Measurements from ENCODE around the gene MPPED1.

MPPED1 gene

GRCh38 chr22:43436868-43437267 is 25.1 kb downstream of the MPPED1 start:
- H3K27ac ChIP-seq, result no peak overlapping the region
- TF ChIP-seq ZFX (IDR thresholded peaks at IDR 0.05; ENCODE audit: borderline replicate concordance) (no peak), CTCF (IDR thresholded peaks at IDR 0.05) (no peak)

- TF ChIP-seq CTCF (IDR thresholded peaks at IDR 0.05) (no peak), ZFX (IDR thresholded peaks at IDR 0.05; ENCODE audit: borderline replicate concordance) (no peak)
- no peak overlapping the region for H3K27ac ChIP-seq
These were observed 26.2 kb downstream of the MPPED1 start for GRCh38 chr22:43437871-43438475.

- TF ChIP-seq ZFX (IDR thresholded peaks at IDR 0.05; ENCODE audit: borderline replicate concordance) (no peak), CTCF (IDR thresholded peaks at IDR 0.05) (no peak)
- H3K27ac ChIP-seq, result no peak overlapping the region
These were observed 27.0 kb downstream of the MPPED1 start for GRCh38 chr22:43438666-43439347.

GRCh38 chr22:43439368-43440103 is 27.7 kb downstream of the MPPED1 start:
- no peak overlapping the region for H3K27ac ChIP-seq
- no peak for TF ChIP-seq CTCF (IDR thresholded peaks at IDR 0.05)
- no peak for TF ChIP-seq ZFX (IDR thresholded peaks at IDR 0.05; ENCODE audit: borderline replicate concordance)

GRCh38 chr22:43440104-43440387 is 28.2 kb downstream of the MPPED1 start:
- no peak overlapping the region for H3K27ac ChIP-seq
- TF ChIP-seq ZFX (IDR thresholded peaks at IDR 0.05; ENCODE audit: borderline replicate concordance) (no peak), CTCF (IDR thresholded peaks at IDR 0.05) (no peak)

GRCh38 chr22:43440556-43440955 is 28.7 kb downstream of the MPPED1 start:
- TF ChIP-seq CTCF (IDR thresholded peaks at IDR 0.05), result no peak
- TF ChIP-seq ZFX (IDR thresholded peaks at IDR 0.05; ENCODE audit: borderline replicate concordance), result no peak
- no peak overlapping the region for H3K27ac ChIP-seq

GRCh38 chr22:43441216-43441615 is 29.4 kb downstream of the MPPED1 start:
- TF ChIP-seq CTCF (IDR thresholded peaks at IDR 0.05) (no peak), ZFX (IDR thresholded peaks at IDR 0.05; ENCODE audit: borderline replicate concordance) (no peak)
- H3K27ac ChIP-seq, result no peak overlapping the region
